CD4-positive, alpha-beta T cell treated with Interferon gamma for 1 hour (primary cell): ENCODE measurements around the gene NXPH3.
"Not testable (repeated sequence)": the region's sequence is repeated elsewhere in the genome, so short reads cannot be mapped to it uniquely, and the experiment has no call there.

ENCODE experiments used
- DNase-seq: peaks from one replicate; pipeline ENCODE4 v3.0.0-alpha.2; 2020

NXPH3 gene

GRCh38 chr17:49575679-49576087 lies at the start of gene NXPH3:
Gene NXPH3 (plus strand): TSS chr17:49575871. CDS start chr17:49576220, 349 bp downstream.
- DNase-seq: peak; percentile 54

- DNase-seq: no peak
Measured at GRCh38 chr17:49527927-49528651, 47.6 kb upstream of the NXPH3 start.

GRCh38 chr17:49528966-49529365 lies 46.7 kb upstream of the NXPH3 start:
- no peak for DNase-seq

- no peak for DNase-seq
Measured at GRCh38 chr17:49530118-49530517, 45.6 kb upstream of the NXPH3 start.

- DNase-seq: no peak
Measured at GRCh38 chr17:49543860-49544259, 31.8 kb upstream of the NXPH3 start.

GRCh38 chr17:49545007-49545660 lies 30.5 kb upstream of the NXPH3 start:
- DNase-seq: no peak

GRCh38 chr17:49545806-49546545 lies 29.7 kb upstream of the NXPH3 start:
- DNase-seq: no peak

GRCh38 chr17:49546546-49547535 lies 28.8 kb upstream of the NXPH3 start:
- DNase-seq: no peak

- no peak for DNase-seq
Measured at GRCh38 chr17:49547566-49547965, 28.1 kb upstream of the NXPH3 start.

GRCh38 chr17:49548051-49548505 lies 27.6 kb upstream of the NXPH3 start:
- no peak for DNase-seq

GRCh38 chr17:49548506-49549310 lies 27.0 kb upstream of the NXPH3 start:
- DNase-seq: no peak

GRCh38 chr17:49549311-49549605 lies 26.4 kb upstream of the NXPH3 start:
- no peak for DNase-seq

- no peak for DNase-seq
Measured at GRCh38 chr17:49549691-49550678, 25.7 kb upstream of the NXPH3 start.

GRCh38 chr17:49550764-49551163 lies 24.9 kb upstream of the NXPH3 start:
- DNase-seq: not testable (repeated sequence)

- DNase-seq: no peak
Measured at GRCh38 chr17:49551221-49552069, 24.2 kb upstream of the NXPH3 start.

- DNase-seq: no peak
Measured at GRCh38 chr17:49552070-49552751, 23.5 kb upstream of the NXPH3 start.

GRCh38 chr17:49553676-49554335 lies 21.9 kb upstream of the NXPH3 start:
- DNase-seq: no peak
